Activated CD8-positive, alpha-beta T cell treated with anti-CD3 and anti-CD28 coated beads for 36 hours (primary cell): ENCODE results near the gene RASL10A. TPM values are rescaled to one million over a fixed set of nuclear protein-coding genes. Genes with fewer than 3 reads are reported as not detected.

ENCODE experiments used
- ATAC-seq: fragments of 200-7000 bp; cut with Tn5 transposase; one replicate; pipeline ENCODE4 v1.10.0; 2021; ENCODE audit warnings: mild to moderate bottlenecking, moderate library complexity
- CTCF ChIA-PET: fragments of 350-600 bp; sonication (Branson Sonifier 250); formaldehyde crosslinking; loops from one replicate; lab custom pipeline; 2021; ENCODE audit warnings: antibody characterized with exemption; lab: Charles Lee
- POLR2A ChIA-PET: fragments of 350-600 bp; sonication (Branson Sonifier 250); formaldehyde crosslinking; loops from one replicate; lab custom pipeline; 2021; ENCODE audit warnings: antibody characterized with exemption; lab: Charles Lee
- DNase-seq: peaks from one replicate; pipeline ENCODE4 v3.0.0-alpha.2; 2020
- H3K27ac Mint-ChIP-seq: one replicate; pipeline ENCODE4 v1.8.0; 2021; ENCODE audit warnings: mild to moderate bottlenecking, mixed read lengths
- H3K27me3 Mint-ChIP-seq: one replicate; pipeline ENCODE4 v1.8.0; 2021; ENCODE audit warnings: mixed read lengths
- H3K36me3 Mint-ChIP-seq: one replicate; pipeline ENCODE4 v1.8.0; 2021; ENCODE audit warnings: low read depth, mixed read lengths
- H3K4me1 Mint-ChIP-seq: one replicate; pipeline ENCODE4 v1.8.0; 2021; ENCODE audit warnings: low read depth, mixed read lengths
- H3K4me3 Mint-ChIP-seq: one replicate; pipeline ENCODE4 v1.8.0; 2021; ENCODE audit warnings: mild to moderate bottlenecking, moderate library complexity, mixed read lengths
- H3K9me3 Mint-ChIP-seq: one replicate; pipeline ENCODE4 v1.8.0; 2021; ENCODE audit warnings: mixed read lengths
- intact Hi-C: fragments of 100-400 bp; cut with micrococcal nuclease; formaldehyde crosslinking; loops from one replicate; pipeline ENCODE4 v1.10.0; 2022
- total RNA-seq, 2 experiments: library from RNA; stranded (reverse); gene quantifications; one replicate each; pipeline ENCODE4 v1.2.3, GENCODE V29; 2021
- TF ChIP-seq, protein P1 (sequence below): fragments of 200-600 bp; IDR thresholded peaks from one replicate; pipeline ENCODE4 v1.8.0; 2022; ENCODE audit warnings: antibody characterized with exemption, mild to moderate bottlenecking

RASL10A gene
- total RNA-seq, 2 experiments from 2014 or later = 0.56 TPM; not detected in 1

DNA sequence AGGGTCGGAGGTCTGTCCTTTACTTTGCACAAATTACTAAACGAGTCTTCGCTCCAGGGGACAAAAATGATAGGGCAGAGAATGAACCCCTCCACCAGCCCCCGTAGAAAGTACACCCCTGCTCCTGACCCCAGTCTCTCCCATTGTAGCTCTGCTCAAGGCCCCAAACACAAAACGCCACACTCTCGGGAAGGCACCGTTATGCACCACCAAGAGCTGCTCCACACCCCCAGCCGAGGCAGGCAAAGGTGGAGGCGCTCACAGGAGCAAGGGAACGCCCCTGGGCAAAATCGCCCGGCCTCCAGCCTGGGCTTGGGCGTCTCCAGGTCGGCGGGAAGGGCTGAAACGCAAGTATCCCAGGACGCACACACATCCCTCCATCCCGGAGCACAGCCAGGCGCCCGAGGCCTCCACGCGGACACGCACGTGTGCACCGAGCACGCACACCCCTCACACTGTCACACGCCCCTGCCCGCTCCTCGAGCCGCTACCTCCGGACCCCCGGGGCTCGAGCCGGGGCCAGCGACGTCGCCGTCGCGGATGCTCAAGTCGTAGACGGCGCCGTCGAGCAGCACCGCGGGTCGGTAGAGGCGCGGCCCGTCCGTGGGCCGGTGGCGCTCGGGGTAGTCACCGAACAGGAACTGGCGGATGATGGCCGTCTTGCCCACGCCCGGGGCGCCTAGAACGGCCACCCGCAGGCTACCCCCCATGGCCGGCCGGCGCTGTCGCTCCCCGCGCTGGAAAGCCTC is 786 bp downstream of the RASL10A start:
- intact Hi-C loops = no loop called here
- peaks cover 27% of the 10 kb centered on the region for H3K4me1 Mint-ChIP-seq
- POLR2A ChIA-PET = interaction anchor here (0.6 to 0.9 kb wide), 2 partner anchors 37 to 38 kb away, joined by 3 read pairs; no protein-coding TSS in a partner anchor
- no peaks in the 10 kb centered on the region for H3K9me3 Mint-ChIP-seq
- H3K27ac Mint-ChIP-seq = no peak overlapping the region
- no peaks in the 10 kb centered on the region for H3K36me3 Mint-ChIP-seq
- H3K27me3 Mint-ChIP-seq = peaks cover 43% of the 10 kb centered on the region
- peak overlapping the region; percentile 40 for H3K4me3 Mint-ChIP-seq
- CTCF ChIA-PET = interaction anchor here (1.5 to 2.4 kb wide), 3 partner anchors 12 to 43 kb away, joined by 4 to 25 read pairs (median 6); no protein-coding TSS in a partner anchor
- ATAC-seq = no peak
- TF ChIP-seq, protein P1, sequence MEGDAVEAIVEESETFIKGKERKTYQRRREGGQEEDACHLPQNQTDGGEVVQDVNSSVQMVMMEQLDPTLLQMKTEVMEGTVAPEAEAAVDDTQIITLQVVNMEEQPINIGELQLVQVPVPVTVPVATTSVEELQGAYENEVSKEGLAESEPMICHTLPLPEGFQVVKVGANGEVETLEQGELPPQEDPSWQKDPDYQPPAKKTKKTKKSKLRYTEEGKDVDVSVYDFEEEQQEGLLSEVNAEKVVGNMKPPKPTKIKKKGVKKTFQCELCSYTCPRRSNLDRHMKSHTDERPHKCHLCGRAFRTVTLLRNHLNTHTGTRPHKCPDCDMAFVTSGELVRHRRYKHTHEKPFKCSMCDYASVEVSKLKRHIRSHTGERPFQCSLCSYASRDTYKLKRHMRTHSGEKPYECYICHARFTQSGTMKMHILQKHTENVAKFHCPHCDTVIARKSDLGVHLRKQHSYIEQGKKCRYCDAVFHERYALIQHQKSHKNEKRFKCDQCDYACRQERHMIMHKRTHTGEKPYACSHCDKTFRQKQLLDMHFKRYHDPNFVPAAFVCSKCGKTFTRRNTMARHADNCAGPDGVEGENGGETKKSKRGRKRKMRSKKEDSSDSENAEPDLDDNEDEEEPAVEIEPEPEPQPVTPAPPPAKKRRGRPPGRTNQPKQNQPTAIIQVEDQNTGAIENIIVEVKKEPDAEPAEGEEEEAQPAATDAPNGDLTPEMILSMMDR = no peak
- DNase-seq = no peak

DNA sequence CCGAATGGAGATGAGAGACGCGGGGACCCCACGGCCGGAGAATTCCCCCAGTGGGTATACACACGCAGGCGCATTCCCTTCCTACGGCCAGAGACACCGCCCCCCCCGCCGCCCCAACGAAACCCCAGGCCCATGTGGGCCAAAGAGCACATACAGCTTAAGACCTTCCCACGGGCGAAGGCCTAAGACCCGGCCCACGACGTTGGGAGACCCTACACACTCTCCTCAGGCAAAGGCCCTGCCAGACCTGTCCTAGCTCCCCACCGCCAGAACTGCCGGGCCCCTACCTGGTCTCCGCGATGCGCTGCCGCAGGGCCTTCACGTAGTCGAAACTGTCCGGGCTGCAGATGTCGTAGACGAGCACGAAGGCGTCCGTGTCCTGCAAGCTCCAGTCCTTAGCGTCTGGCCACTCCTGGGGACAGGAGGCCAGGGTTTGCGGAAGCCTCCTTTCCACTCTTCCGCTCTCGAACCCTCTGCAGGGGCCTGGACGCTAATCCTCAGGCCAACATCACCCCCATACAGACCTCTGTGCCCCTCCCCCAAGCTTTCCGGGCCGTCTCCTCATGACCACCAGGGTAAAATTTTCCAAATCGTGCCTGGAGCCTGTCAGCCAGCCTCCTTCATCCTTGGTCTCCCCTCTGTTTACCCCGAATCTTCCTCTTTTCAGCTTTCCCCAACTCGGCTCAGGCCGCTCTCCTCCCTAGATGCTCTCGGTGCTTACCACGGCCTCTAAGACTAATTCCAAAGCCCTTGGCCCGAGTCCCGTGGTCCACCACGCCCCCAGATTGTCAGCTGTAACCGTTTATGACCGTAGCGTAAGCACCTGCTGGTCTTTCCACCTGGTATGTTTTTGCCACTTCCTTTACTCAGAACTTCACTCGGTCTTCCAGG is 1.7 kb downstream of the RASL10A start:
- TF ChIP-seq, protein P1 = no peak
- Mint-ChIP-seq H3K9me3 (no peaks in the 10 kb centered on the region), H3K27ac (no peak overlapping the region), H3K27me3 (peaks cover 43% of the 10 kb centered on the region), H3K36me3 (no peaks in the 10 kb centered on the region), H3K4me1 (peaks cover 35% of the 10 kb centered on the region), H3K4me3 (peak overlapping the region; percentile 40)
- ChIA-PET CTCF (interaction anchor here (0.6 to 2.4 kb wide), 12 partner anchors 11 to 75 kb away, joined by 3 to 25 read pairs (median 4); partner anchors contain the start of gene AP1B1), POLR2A (interaction anchor here (0.6 to 0.9 kb wide), 4 partner anchors 8 to 46 kb away, joined by 3 read pairs; partner anchors contain the start of genes EWSR1 and RHBDD3)
- intact Hi-C loops = no loop called here
- no peak for DNase-seq
- no peak for ATAC-seq

- Mint-ChIP-seq H3K4me1 (peaks cover 41% of the 10 kb centered on the region), H3K36me3 (no peaks in the 10 kb centered on the region), H3K27me3 (peaks cover 43% of the 10 kb centered on the region), H3K9me3 (no peaks in the 10 kb centered on the region), H3K4me3 (no peak overlapping the region), H3K27ac (no peak overlapping the region)
- DNase-seq (peak; percentile 47), ATAC-seq (peak; percentile 37)
- intact Hi-C loops = no loop called here
- TF ChIP-seq, protein P1 = peak; percentile 94
- ChIA-PET POLR2A (interaction anchor here (0.8 kb wide), 2 partner anchors 9 kb away, joined by 3 read pairs; no protein-coding TSS in a partner anchor), CTCF (interaction anchor here (0.6 to 2.4 kb wide), 18 partner anchors 8 to 197 kb away, joined by 3 to 25 read pairs (median 4); partner anchors contain the start of gene AP1B1)
These were observed 2.3 kb downstream of the RASL10A start for GRCh38 chr22:29313126-29313575.

GRCh38 chr22:29312218-29313125 is 3.0 kb downstream of the RASL10A start:
- CTCF ChIA-PET = interaction anchor here (0.6 to 2.4 kb wide), 12 partner anchors 9 to 198 kb away, joined by 3 to 25 read pairs (median 4); partner anchors contain the start of gene AP1B1
- POLR2A ChIA-PET = interaction anchor here (0.8 to 1.6 kb wide), 2 partner anchors 10 kb away, joined by 3 to 4 read pairs; no protein-coding TSS in a partner anchor
- Mint-ChIP-seq H3K4me3 (no peak overlapping the region), H3K4me1 (peaks cover 41% of the 10 kb centered on the region), H3K36me3 (no peaks in the 10 kb centered on the region), H3K27ac (no peak overlapping the region), H3K9me3 (no peaks in the 10 kb centered on the region), H3K27me3 (peaks cover 45% of the 10 kb centered on the region)
- DNase-seq = no peak
- intact Hi-C loops = no loop called here
- TF ChIP-seq, protein P1 = no peak
- no peak for ATAC-seq
